Measurements from ENCODE around the gene TRPM6.
"Not testable (repeated sequence)": the region's sequence is repeated elsewhere in the genome, so short reads cannot be mapped to it uniquely, and the experiment has no call there.

Gene TRPM6, protein sequence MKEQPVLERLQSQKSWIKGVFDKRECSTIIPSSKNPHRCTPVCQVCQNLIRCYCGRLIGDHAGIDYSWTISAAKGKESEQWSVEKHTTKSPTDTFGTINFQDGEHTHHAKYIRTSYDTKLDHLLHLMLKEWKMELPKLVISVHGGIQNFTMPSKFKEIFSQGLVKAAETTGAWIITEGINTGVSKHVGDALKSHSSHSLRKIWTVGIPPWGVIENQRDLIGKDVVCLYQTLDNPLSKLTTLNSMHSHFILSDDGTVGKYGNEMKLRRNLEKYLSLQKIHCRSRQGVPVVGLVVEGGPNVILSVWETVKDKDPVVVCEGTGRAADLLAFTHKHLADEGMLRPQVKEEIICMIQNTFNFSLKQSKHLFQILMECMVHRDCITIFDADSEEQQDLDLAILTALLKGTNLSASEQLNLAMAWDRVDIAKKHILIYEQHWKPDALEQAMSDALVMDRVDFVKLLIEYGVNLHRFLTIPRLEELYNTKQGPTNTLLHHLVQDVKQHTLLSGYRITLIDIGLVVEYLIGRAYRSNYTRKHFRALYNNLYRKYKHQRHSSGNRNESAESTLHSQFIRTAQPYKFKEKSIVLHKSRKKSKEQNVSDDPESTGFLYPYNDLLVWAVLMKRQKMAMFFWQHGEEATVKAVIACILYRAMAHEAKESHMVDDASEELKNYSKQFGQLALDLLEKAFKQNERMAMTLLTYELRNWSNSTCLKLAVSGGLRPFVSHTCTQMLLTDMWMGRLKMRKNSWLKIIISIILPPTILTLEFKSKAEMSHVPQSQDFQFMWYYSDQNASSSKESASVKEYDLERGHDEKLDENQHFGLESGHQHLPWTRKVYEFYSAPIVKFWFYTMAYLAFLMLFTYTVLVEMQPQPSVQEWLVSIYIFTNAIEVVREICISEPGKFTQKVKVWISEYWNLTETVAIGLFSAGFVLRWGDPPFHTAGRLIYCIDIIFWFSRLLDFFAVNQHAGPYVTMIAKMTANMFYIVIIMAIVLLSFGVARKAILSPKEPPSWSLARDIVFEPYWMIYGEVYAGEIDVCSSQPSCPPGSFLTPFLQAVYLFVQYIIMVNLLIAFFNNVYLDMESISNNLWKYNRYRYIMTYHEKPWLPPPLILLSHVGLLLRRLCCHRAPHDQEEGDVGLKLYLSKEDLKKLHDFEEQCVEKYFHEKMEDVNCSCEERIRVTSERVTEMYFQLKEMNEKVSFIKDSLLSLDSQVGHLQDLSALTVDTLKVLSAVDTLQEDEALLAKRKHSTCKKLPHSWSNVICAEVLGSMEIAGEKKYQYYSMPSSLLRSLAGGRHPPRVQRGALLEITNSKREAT (N-terminal part only)

DNA sequence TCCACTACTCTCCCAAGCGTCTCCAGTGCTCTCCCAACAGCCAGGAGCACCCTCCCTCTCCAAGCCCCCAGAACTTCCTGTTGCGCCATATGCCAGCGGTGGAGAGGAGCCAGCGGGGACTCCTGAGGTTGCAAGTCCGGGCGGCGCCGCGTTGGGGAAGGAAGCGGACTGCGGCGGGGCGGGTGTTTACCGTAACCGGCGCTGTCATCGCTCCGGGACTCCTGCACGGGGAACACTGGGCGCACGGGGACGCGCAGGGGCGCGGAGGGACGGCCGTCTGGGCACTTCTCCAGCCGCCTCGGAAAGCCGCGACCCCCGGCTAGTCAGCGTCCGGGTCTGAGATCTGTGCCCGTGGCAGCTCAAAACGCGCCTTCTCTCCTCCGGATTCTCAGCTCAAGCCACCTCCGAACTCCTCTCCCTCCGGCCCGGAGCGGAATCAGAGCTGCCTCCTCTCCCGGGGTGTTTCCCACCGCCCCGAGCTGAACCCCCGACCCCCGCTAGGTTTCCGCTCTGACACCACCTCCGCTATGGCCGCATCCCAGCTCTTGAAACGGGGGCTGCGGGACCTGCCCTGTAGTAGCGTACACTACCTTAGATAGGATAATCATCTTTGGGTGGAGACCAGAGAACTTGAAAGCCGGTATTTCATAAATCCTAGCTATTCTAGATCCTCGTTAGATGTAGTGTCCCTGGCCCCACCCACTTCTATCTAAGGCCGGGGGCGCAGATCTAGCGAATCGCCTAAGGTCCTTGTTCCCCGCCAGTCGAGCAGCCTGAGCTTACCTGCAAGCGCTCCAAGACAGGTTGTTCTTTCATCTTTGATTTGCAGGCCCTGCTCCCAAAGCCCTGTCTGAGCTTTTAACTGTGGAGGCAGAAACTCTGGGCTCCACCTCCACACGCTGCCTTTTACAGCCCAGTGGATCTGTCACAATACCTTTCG is at the start of gene TRPM6:
TRPM6 (minus strand) TSS at position 881 of the 940 bp plus-strand sequence; CDS start at position 816, 65 bp downstream.
- peak within 1 kb of the TSS; percentile 66 for H3K4me3 ChIP-seq (ENCODE audit: low read depth, low read length)
- peak; percentile 49 for DNase-seq (ENCODE audit: low read depth)

GRCh38 chr9:74935008-74935407 is 47.3 kb upstream of the TRPM6 start:
- H3K4me3 ChIP-seq (ENCODE audit: low read depth, low read length): no peak overlapping the region
- DNase-seq (ENCODE audit: low read depth): no peak

GRCh38 chr9:74921737-74922136 is 34.0 kb upstream of the TRPM6 start:
- DNase-seq (ENCODE audit: low read depth): no peak
- H3K4me3 ChIP-seq (ENCODE audit: low read depth, low read length): no peak overlapping the region

DNA sequence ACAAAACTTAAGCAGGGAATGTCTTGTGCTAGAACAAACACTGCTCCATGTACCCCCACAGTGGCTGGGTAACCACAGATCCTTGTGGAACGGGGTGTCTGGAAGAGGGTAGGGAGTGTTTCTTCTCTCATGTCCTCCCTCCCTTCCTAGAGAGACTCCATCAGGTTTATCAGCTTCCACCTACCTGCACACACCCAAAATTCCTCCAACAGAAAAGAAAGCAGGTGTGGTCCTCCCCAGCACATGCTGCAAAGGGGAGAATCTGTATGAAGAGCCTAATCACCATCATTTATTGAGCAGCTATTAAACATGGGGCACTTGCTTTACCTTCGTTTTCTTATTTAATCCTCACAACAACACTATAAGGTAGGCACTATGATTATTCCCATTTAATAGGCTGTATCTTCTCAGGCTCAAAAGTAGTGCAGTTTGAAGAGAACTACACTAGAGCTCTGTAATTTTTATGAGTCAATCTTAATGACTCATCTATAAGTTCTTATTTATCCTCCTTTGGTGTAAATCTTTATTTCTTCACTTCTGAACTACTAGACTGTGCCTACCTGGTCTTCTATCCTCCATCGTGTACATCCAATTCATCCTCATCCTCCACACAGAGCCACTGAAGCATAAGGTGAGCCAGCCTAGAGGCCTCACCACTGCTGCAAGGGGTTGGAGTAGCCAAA is 33.4 kb upstream of the TRPM6 start:
- H3K4me3 ChIP-seq (ENCODE audit: low read depth, low read length): no peak overlapping the region
- no peak for DNase-seq (ENCODE audit: low read depth)

- DNase-seq (ENCODE audit: low read depth): no peak
- H3K4me3 ChIP-seq (ENCODE audit: low read depth, low read length): no peak overlapping the region
Observed at GRCh38 chr9:74910036-74910435, 22.3 kb upstream of the TRPM6 start.

GRCh38 chr9:74908665-74909064 is 20.9 kb upstream of the TRPM6 start:
- no peak overlapping the region for H3K4me3 ChIP-seq (ENCODE audit: low read depth, low read length)

GRCh38 chr9:74907085-74907484 is 19.4 kb upstream of the TRPM6 start:
- no peak for DNase-seq (ENCODE audit: low read depth)
- H3K4me3 ChIP-seq (ENCODE audit: low read depth, low read length): no peak overlapping the region

More at GRCh38 chr9:74908665-74909064, 20.9 kb upstream of the TRPM6 start:
- no peak for DNase-seq (ENCODE audit: low read depth)

GRCh38 chr9:74901001-74901400 is 13.3 kb upstream of the TRPM6 start:
- no peak for DNase-seq (ENCODE audit: low read depth)
- no peak overlapping the region for H3K4me3 ChIP-seq (ENCODE audit: low read depth, low read length)

- not testable (repeated sequence) for DNase-seq (ENCODE audit: low read depth); H3K4me3 ChIP-seq (ENCODE audit: low read depth, low read length)
Observed at GRCh38 chr9:74888449-74888848, 728 bp upstream of the TRPM6 start.

DNA sequence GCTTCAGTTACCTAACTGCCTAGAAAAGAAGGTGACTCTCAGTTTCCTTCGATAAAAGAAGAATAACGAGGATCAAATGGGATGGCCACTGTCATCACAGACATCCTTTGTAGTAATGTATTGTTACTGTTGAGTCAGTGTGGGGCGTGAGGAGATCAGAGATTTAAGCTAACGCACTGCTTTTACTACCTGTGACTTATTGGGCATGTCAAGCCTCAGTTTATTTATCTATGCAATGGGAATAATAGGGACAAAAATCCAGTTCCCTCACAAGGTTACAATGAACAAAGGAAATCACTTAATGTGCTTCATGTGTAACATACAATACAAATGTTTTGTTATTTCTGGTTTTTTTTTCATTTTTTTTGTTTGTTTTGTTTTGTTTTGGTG is 255 bp upstream of the TRPM6 start:
- H3K4me3 ChIP-seq (ENCODE audit: low read depth, low read length): no peak overlapping the region
- DNase-seq (ENCODE audit: low read depth): no peak

- DNase-seq (ENCODE audit: low read depth): no peak
- no peak overlapping the region for H3K4me3 ChIP-seq (ENCODE audit: low read depth, low read length)
Observed at GRCh38 chr9:74876382-74876949, 11.3 kb downstream of the TRPM6 start.

- DNase-seq (ENCODE audit: low read depth): no peak
- no peak overlapping the region for H3K4me3 ChIP-seq (ENCODE audit: low read depth, low read length)
Observed at GRCh38 chr9:74875656-74876055, 12.1 kb downstream of the TRPM6 start.

- no peak overlapping the region for H3K4me3 ChIP-seq (ENCODE audit: low read depth, low read length)
- DNase-seq (ENCODE audit: low read depth): no peak
Observed at GRCh38 chr9:74874220-74874619, 13.5 kb downstream of the TRPM6 start.

DNA sequence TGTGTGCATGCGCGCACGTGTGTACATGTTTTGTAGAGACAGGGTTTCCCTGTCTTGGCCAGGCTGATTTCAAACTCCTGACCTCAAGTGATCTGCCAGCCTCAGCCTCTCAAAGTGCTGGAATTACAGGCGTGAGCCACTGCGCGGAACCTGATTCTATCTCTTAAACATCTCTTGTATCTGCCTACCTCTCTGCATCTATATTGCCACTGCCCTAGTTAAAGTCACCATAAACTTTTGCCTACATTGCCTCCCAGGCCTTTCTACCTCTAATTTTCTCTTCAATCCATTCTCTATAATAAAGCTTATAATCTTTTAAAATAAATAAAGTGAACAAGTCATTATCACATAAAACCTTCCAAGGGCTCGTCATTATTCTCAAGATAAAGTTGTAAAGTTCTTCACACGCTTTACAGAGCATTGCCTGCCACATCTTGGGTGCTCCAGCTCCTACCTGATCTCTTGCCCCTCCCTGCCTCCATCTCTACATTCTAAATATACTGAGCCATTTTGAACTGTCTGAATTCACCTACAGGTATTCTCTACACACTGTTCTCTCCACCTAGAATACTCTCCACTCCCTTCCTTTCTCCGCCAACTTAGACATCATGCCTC is 15.0 kb downstream of the TRPM6 start:
- no peak for DNase-seq (ENCODE audit: low read depth)
- H3K4me3 ChIP-seq (ENCODE audit: low read depth, low read length): no peak overlapping the region

- no peak overlapping the region for H3K4me3 ChIP-seq (ENCODE audit: low read depth, low read length)
- no peak for DNase-seq (ENCODE audit: low read depth)
Observed at GRCh38 chr9:74867483-74867882, 20.2 kb downstream of the TRPM6 start.

DNA sequence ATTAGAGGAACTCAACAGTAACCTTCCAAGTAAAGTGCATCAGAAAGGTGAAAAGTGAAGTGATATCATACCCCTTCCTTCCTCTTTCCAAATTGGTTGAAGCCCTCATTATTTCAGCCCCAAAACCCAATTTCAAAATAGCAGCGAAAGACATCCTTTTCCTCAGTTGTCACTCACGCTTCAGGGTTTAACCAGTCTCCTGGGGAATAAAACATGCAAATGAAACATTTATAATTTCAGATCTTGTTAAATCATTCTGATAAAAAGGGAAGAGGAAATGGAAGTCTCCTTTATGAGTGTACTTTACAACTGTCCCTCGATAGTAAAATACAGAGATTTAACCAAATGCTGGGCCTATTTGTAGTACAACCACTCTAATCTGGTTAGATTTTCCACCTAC is 22.5 kb downstream of the TRPM6 start:
- DNase-seq (ENCODE audit: low read depth): no peak
- H3K4me3 ChIP-seq (ENCODE audit: low read depth, low read length): no peak overlapping the region

DNA sequence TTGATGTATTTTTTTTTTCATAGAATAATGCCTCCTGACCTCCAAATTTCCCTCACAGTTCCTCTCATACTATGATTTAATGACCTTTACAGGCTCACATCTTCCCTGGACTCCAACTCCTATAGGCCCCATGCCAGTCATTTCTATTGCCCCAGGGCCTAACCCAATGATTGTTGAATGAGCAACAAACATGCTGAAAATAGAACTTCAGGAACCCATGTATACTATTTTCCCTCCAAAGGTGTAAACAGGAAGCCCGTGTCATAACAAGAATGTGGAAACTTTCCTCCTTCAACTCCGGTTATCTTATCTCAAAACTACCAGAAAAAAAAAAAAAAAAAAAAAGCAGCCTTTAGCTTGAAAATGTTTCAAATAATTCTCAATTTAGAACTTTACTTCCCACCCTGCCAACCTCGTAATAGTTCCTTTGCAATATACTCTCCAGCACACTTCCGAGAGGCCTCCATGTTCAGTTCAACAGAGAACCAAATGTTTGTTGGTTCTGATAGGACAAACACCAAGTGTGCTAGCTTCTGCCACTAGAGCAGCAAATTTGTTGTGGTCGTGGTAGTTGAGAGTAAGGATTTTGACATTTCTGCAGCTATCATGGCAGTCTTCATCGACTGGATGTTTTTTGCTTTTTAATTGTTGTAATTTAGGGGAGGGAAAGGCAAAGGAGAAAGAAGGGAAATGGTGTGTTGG is 25.8 kb downstream of the TRPM6 start:
- no peak for DNase-seq (ENCODE audit: low read depth)
- H3K4me3 ChIP-seq (ENCODE audit: low read depth, low read length): no peak overlapping the region
